ENCODE measurements around the gene DMC1.

The DMC1 gene

DNA sequence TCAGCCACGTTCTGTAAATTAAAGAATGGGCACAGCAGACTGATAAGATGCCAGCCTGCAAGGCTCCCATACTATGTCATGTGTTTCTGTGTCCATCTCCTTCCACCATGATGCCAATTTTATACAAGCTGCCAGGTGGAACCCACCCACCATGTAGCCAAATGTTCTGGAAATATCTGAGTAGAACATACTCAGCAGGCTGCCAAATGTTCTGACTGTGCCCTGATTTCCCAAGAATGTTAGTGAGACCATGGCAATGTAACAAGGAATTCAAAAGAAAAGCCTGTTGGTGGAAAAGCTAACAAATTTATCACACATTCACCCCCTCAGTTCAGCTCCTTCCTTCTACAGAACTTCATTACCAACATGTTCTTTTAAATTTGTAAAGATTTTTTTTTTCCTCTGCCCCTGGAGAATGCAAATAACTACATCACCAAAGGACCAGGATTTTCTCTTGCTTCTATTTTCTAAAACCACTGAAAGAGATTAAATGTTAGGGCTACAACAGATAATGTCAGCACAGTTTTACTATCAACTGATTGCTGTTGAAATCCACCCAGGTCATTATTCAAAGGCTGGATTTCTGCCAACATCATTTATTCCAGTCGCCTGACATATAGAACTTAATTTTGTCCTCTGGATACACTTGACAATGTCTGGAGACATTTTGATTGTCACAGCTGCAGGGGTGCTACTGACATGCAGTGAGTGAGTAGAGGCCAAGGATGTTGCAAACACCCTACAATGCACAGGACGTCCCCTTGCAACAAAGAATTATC is 3.1 kb downstream of the DMC1 start:
- no peak for DNase-seq

DNA sequence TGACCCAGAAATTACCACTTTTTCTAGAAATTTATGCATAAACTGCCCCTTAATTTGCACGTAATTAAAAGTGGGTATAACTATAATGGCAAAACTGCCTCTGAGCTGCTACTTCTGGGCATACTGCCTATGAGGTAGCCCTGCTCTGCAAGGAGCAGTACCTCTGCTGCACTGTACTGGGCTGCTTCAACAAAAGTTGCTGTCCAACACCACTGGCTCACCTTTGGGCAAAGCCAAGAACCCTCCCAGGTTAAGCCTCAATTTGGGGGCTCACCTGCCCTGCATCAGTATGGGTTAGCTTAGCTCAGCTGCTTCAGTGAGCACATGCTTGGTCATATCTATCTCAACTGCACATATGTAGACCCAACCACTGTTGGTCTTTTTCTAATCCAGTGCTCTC is 4.5 kb downstream of the DMC1 start:
- no peak for DNase-seq

DNA sequence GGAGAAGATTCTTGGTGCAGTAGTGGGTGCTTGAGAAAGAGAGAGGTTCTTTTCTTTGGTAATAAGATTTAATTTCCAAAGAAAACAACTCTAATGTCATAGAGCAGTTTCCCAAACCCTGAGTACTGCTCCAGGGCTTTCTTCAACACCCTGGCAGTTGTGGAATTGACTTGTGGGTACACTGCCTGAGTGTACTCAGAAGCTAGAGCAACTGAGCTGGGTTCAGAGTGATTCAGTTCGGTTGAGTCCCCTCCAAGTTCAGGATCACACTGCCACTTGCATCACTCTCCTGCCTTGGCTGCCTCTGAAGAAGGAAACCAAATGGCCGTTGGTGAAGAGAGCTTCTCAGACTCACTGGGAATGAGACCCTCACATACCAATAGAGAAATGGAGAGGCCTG is 5.3 kb downstream of the DMC1 start:
- no peak for DNase-seq

DNA sequence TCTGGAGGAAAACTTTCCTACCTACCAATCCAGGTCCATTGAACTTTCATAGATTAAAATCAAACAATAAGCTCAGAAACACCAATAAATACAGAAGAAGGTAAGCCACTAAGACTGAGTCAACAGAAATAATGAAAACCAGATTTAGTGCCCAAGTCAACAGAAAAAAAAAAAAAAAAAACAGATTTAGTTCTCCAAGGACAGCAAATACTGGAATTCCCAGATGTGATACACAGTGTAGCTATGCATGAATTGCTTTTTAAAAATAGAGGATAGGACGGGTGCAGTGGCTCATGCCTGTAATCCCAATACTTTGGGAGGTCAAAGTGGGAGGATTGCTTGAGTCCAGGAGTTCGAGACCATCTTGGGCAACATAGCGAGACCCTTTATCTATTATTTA is 15.7 kb downstream of the DMC1 start:
- DNase-seq, result no peak

DNA sequence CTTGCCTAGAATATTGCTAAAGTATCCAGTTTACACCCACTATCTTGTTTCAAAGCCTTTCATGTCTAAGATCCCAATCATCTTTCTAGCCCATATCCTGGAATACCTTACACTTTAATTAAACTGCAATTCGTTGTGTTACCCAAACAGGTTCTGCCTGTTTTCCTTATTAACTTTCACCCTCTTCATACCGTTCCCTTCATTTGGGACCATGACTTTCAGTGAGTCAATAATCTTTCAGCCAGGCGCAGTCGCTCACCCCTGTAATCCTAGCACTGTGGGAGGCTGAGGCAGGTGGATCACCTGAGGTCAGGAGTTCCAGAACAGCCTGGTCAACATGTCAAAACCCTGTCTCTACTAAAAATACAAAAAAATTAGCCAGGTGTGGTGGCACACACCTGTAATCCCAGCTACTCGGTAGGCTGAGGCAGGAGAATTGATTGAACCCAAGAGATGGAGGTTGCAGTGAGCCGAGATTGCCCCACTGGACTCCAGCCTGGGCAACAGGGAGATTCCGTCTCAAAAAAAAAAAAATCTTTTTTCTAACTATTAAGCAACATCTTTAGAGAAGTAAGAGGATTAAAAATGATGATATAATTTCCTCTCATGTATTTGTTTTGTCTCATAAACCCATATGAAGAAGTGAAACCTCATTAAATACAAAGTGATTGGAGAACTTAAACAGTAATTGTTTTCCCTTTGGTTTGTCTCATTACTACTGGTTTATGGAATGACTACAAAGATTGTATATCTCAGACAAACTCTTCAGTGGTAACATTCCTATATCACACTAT is 20.7 kb downstream of the DMC1 start:
- no peak for DNase-seq

DNA sequence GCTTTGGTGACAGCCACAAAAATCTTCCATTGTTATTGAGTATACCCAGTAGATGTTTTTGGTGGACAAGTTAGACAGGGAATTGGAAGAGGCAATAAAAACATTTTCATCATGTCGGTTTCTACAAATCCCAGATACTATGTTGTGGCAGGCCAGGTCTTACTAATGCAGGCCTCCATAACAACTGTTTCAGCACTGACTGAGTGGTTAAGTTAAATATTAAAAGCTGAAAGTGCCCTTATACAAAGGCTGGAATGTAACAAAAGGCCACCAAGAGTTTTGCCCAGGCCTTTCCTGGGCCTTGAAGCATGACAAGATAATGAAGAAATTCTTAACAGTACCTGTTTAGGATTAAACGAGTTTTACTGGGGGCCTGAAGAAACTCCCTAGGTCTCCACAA is 29.3 kb downstream of the DMC1 start:
- DNase-seq, result no peak

DNA sequence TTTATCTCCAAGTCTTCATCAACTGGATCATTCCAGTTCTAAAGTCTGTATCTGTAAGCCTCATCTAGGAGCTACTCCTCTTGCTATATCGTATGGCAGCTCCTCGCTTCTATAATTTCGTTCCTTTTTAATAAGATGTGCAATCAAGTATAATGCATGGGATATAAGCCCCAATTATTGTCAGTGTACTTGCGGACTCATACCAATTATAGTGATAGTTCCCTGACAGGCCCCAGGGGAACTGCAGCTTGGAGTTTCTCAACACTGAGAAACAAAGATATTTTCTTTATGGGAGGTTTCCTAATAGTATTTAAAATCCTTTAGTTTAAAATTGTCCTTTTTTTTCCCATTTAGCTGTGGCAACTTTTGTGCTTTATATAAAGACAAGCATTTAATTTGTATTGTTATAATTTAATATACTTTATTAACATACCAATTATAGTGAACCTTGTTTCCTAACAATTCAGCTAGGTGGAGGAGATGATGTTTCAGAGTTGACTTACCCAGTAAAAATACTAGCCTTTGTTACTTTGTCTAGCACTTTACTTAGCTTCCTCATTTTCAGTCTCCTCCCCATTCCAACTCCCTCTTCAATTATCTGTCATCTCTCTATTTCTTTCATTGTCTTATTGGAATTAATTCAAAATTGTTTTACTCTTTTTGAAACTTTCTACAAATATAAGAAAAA is 38.6 kb downstream of the DMC1 start:
- DNase-seq, result no peak

DNA sequence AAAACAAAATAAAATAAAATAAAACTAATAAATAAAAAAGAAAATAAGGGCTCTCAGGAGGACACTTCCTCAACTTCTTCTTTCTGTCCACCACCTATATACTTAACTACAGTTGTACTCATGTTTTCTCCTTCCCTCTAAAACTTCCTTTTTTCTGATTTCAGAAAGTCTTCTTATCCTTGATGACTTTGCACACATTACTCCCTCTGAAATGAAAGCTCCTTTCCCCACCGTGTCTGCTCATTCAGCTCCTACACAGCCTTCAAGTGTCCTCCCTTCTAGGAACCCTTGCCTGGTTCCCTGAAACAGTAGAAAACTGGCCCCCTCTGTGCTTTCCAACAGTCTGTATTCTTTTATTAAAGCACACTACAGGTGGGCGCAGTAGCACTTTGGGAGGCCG is 45.6 kb downstream of the DMC1 start:
- DNase-seq, result no peak

DNA sequence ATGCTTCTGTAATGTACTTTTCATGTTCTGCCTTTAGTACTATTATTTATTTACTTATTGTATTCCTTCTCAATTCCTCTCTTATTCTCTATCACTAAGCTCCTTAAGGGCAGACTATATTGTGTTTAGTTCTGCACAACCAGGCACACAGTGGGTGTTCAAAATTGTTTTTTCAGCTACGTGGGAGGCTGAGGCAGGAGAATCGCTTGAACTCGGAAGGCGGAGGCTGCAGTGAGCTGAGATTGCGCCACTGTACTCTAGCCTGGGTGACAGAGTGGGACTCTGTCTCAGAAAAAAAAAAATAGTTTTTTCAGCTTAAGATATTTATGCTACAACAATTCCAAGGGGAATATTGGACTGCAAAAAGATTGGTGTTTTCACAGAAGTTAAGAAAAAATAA is 46.5 kb downstream of the DMC1 start:
- no peak for DNase-seq

DNA sequence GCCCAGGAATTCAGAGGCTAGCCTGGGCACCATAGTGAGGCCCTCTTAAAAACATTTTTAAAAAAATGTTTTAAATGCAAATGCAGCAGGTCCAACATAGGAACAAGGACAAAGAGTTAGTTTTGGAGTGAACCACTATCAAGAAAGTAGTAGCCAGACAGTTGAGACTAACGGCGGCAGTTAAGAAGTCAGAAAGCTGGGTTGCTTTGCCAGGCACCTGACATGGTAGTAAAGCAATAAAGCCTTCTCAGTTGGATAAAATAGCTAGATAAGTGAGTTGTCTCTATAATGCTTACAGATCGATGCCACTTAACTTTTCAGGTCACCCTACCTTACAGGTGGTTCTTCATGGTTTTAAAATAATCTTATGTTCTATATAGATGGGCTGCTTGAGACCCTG is 47.0 kb downstream of the DMC1 start:
- no peak for DNase-seq

DNA sequence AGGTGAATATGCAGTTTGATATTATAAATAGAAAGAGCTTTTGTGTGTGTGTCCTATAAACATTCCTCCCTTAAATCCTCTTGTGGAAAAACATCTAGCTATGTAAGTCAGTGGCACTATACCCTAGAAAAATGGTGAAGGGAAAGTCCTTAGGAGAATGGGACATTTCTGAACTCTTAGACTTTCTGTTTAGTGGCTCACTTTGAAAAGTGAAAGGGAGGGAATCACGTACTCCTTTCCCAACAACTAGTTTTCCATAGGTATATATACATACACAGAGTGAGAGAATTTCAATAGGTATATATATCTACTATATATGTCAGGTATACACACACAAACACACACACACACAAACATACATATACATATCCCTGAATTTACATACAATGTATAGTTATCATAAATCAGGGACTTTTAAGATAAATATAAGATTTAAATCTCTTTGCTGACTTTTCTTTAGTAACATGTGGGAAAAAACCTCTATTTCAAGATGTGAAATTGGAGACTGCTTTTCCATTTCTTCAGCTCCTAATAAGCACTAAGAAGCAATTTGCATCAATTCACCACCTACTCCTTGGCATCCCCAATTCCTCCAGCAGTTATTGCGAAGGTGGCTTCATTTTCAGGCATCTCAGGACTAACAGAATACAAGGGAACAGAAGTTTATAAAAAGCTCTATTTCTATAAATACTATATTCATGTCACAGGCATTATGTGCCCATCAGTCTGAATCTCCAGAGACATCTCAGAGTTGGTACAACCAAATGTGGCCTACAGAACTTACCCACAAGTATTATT is 50.3 kb downstream of the DMC1 start:
- no peak for DNase-seq

DNA sequence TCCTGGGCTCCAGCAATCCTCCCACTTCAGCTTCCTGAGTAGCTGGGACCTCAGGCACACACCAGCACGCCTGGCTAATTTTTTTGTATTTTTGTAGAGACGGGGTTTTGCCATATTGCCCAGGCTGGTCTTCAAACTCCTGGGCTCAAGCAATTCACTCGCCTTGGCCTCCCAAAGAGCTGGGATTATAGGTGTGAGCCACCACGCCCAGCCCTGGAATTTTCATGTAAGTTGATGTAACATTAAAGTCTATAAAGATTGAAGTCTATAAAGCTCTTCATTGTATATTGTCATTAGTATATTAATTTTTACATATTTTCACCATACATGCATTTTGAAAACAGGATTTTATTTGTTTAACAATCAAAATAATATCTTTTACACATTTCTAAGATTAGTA is 51.4 kb downstream of the DMC1 start:
- DNase-seq, result no peak

DNA sequence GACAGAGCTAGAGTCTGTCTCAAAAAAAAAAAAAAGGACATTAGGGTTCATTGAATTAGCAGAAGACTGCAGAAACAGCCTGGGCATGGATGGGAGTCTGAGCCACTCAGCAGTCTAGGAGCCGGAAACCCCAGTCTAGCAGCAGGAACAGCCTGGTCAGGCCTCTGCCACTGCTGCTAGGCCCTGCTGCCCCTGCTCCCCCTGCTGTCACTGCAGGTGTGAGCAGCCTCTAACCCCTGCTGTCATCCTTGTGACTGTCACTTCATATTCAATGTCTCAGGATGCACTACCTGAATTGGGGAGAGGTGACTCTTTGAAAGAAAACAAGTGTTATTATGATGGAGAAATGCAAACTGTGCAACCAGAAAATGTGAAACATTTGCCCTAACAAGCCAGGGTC is 56.9 kb downstream of the DMC1 start:
- DNase-seq, result no peak

DNA sequence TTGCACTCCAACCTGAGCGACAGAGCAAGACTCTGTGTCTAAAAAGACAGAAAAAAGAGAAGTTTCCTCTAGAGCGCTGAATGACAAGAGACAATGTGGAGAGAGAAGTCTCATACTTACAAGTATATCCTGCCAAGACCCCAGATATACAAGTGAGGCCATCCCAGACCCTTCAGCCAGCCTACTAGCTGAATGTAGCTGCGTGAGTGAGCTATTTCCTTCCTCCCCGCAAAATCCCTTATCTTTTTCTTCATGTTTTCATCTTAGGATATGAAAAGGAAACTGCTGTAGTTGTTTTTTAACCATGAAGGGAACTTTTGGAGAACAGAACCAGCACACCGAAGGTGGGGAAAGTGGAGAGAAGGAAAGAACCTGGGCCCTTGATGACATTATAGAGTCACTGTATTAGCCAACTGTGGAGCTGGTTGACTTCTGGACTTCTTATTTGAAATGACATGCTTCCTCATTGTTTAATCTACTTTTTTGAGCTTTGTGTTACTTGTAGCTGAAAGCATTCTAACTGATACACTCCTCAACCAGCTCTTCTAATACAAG is 59.5 kb downstream of the DMC1 start:
- DNase-seq, result no peak

DNA sequence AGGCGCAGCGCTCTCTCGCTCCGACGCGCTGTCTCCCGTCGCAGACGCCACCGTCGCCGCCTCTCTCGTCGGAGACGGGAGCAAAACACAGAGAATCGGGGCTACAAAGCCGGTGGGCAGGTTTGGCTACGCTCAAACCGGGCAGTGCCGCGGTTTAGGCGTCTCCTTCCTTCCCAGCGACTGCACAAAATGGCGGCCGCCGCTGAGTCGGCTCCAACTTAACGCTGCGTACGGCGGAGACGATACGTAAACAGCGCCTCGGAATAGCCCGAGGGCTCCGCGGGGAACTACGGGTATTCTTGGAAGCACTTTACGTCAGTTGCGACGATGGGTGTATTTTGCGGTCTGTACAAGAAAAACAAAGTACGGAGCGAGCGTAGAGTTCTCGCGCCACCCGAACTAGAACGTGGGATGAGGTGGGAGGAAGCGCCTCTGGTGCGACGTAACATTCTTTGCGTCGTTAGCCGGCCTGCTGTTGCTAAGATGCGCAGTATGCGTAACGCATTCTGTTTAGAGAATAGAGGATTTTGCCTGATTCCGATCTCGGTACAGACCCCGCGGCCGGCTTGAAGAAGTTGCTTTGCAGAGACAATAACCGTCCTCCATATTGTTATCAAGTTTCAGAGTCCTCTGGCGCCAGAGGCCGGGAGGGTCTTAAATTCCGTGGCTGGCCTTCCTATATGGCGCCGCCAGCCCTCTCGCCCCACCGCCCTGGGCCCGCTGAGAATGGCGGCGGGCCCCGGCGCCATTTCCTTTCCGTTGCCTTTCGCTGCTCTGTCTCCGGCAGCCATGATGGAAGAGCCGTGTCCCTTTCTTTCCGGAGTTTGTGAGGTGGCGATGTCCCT is 63.6 kb downstream of the DMC1 start, which contains the start of gene DDX17:
DDX17 (minus strand) TSS at position 194 of the 845 bp plus-strand sequence.
- peak; percentile 90 for DNase-seq

DNA sequence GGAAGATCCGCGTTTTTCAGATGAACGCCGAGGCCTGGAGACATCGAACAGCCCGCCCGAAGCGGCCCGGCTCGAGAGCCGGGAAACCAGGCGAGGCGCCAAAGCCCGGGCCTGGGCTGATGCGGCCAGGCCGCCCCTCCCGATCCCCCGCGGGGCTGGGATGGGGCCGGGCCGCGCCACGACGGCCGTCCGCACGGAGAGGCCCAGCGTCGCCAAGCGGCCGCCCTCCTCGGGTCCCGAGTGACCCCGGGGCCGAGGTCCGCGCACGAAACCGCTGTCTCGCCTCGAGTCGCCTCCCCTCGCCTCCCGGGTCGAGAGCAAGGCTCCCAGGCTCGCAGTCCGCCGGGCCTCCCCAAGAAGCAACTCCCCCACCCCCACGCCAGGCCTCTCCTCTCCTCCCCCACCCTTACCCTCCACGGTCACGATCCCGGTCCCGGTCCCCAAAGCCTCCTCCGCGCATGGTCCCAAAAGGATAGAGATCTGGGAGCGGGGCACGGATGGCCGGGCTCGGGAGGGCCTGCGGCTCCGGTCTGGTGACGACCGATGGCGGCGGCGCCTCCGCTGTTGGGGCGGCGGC is 64.4 kb downstream of the DMC1 start:
- peak; percentile 38 for DNase-seq

DNA sequence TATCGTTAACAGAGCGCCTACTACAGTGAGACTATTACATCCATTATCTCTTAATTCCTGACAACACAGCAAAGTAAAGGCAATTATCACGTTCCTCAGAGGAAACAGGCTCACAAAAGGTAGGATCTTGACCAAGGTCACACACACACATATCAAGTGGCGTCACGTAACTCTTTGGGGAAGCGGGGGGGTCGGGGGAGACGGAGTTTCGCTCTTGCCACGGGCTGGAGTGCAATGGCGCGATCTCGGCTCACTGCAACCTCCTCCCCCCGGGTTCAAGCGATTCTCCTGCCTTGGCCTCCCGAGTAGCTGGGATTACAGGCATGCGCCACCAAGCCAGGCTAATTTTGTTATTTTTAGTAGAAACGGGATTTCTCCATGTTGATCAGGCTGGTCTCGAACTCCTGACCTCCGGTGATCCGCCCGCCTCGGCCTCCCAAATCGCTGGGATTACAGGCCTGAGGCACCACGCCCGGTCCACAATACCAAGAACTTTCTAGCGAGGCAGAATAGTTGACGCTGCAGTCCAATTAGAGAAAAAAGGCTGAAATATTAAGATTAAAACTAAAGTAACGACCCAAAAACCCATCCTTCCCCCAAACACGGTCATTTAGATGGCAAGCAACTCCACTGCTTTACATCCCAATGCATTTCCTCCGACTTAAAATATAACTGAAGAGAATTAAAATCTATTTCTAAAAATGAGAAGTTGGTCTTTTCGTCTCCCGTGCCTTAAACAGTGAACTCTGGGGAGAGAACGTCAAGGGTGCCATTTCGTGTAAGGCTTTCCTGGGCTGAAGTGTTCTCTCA is 65.0 kb downstream of the DMC1 start:
- DNase-seq, result peak; percentile 44

DNA sequence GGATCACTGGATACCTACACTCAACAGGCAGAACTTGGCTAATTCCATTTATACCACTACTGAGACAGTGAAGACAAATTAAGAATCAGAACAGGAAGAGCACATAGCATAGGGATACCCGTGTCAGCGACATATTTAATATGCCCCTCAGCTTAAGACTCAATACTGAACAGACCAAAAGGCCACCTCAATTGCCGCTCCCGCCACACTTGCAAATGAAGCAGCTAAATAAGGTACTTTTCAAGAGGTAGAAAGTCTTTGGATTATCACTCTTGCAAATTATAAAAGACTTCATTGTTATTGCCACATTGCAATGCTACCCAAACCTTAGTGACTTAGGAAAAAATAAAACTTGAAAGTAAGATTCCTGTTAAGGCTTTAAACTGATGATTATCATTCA is 67.0 kb downstream of the DMC1 start:
- no peak for DNase-seq

DNA sequence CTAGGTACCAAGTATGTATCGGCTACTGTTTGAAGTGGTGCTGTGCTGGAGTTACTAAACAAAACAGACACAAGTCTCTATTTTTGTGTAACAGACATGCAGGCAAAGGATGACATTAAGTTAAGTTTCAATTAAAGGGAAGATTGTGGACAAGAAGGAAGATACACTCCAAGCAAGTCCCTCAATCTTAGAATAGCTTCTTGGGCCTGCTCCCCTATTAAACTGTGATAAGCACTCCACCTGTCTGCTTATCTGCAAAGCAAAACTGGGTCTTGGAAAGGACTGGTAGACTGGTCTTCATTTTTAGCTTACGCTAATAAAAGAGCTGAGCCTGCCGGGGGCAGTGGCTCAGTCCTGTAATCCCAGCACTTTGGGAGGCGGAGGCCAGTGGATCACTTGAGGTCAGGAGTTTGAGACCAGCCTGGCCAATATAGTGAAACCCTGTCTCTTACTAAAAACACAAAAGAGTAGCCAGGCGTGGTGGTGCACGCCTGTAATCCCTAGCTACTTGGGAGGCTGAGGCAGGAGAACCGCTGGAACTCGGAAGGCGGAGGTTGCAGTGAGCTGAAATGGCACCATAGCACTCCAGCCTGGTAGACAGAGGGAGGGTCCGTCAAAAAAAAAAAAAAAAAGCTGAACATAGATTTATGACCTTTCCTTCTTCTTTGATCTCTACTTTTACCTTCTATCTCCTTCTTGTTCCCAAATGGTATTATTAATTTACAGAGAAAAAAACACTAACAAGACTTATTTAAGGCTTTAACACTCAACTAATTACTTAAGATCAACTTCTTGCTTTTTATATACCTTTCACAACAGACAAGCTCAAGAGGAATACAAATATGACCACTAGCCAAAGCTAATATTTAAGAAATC is 67.9 kb downstream of the DMC1 start:
- DNase-seq, result no peak
